ENCODE data around the gene MTF2. TPM values are rescaled to one million over a fixed set of nuclear protein-coding genes. Genes with fewer than 3 reads are reported as not detected.
"Not testable (repeated sequence)": the region's sequence is repeated elsewhere in the genome, so short reads cannot be mapped to it uniquely, and the experiment has no call there.

The MTF2 gene
- total RNA-seq, 4 donors from 2014 or later: 13.3 to 21.4 (median 17.8) TPM

DNA sequence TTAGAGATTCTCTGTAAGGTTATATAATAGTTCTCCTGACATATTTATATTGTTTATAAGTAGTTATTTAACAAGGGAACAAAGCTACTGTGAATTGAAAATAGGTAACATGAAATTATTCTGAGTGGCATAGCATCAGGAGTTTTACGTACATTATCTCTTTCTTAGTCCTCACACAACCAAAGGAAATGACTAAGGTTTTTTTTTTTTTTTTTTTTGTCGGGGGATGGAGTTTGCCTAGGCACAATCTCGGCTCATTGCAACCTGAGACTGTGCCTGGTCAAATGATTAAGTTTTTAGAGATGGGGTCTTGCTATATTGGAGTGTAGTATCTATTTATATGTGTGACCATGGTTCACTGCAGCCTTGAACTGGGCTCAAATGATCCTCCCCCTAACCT is 76.3 kb downstream of the MTF2 start:
- no peak overlapping the region for H3K4me3 ChIP-seq
- no peak for DNase-seq (ENCODE audit: low spot score in 2 of 2)
- H3K9me3 ChIP-seq: no peaks in the 10 kb centered on the region
- H3K36me3 ChIP-seq: peaks cover 0 to 89% (median 3%) of the 10 kb centered on the region in 3 donors
- TF ChIP-seq EP300 (IDR thresholded peaks at IDR 0.05) (no peak), POLR2A (IDR thresholded peaks at IDR 0.05) (no peak)
- TF ChIP-seq, protein P1, sequence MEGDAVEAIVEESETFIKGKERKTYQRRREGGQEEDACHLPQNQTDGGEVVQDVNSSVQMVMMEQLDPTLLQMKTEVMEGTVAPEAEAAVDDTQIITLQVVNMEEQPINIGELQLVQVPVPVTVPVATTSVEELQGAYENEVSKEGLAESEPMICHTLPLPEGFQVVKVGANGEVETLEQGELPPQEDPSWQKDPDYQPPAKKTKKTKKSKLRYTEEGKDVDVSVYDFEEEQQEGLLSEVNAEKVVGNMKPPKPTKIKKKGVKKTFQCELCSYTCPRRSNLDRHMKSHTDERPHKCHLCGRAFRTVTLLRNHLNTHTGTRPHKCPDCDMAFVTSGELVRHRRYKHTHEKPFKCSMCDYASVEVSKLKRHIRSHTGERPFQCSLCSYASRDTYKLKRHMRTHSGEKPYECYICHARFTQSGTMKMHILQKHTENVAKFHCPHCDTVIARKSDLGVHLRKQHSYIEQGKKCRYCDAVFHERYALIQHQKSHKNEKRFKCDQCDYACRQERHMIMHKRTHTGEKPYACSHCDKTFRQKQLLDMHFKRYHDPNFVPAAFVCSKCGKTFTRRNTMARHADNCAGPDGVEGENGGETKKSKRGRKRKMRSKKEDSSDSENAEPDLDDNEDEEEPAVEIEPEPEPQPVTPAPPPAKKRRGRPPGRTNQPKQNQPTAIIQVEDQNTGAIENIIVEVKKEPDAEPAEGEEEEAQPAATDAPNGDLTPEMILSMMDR (IDR thresholded peaks at IDR 0.05): no peak
- no peaks in the 10 kb centered on the region for H3K27me3 ChIP-seq
- WGBS, 2 donors: 78 to 87% methylated on average over 3 of the region's 3 CpGs
- H3K27ac ChIP-seq: no peak overlapping the region
- H3K4me1 ChIP-seq: no peaks in the 10 kb centered on the region

DNA sequence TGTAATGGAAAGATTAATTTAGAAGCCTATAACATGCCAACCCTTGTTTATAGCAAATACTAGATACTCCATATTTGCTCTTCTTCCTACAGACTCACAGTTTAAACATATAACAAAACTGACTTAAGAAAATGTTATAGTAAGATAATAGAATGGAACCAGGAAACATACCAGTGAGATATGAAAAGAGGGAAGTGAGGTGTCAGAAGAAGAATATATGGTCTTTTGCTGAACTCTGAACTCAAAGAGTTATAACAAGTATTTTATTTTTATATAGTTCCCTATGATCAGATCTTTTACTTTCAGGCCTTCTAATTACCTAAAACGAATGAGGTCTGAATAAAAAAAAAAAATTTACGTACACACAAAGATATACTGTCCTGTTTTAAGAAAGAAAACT is 80.3 kb downstream of the MTF2 start:
- Histone ChIP-seq H3K4me1 (no peaks in the 10 kb centered on the region), H3K36me3 (peaks cover 0 to 55% (median 3%) of the 10 kb centered on the region in 3 donors), H3K4me3 (no peak overlapping the region), H3K27me3 (no peaks in the 10 kb centered on the region), H3K27ac (no peak overlapping the region), H3K9me3 (no peaks in the 10 kb centered on the region)
- TF ChIP-seq, protein P1 (IDR thresholded peaks at IDR 0.05): no peak
- TF ChIP-seq POLR2A (IDR thresholded peaks at IDR 0.05) (no peak), EP300 (IDR thresholded peaks at IDR 0.05) (no peak)
- DNase-seq (ENCODE audit: low spot score in 2 of 2): no peak
- WGBS, 2 donors: 84 to 85% methylated on average over 2 of the region's 2 CpGs

DNA sequence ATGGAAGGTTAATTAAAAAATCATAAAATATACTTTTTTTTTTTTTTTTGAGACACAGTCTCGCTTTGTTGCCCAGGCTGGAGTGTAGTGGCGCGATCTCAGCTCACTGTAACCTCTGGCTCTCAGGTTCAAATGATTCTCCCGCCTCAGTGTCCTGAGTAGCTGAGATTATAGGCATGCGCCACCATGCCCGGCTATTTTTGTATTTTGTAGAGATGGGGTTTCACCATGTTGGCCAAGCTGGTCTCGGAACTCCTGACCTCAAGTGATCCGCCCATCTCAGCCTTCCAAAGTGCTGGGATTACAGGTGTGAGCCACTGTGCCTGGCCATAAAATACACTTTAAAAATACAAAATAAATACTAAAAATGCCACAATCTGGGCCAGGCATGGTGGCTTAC is 84.2 kb downstream of the MTF2 start:
- Histone ChIP-seq H3K9me3 (peaks cover 0 to 12% (median 5%) of the 10 kb centered on the region in 4 donors), H3K36me3 (peaks cover 0 to 18% (median 0%) of the 10 kb centered on the region in 3 donors)
- not testable (repeated sequence) for H3K4me3 ChIP-seq; DNase-seq (ENCODE audit: low spot score in 2 of 2); H3K27ac ChIP-seq; H3K27me3 ChIP-seq; H3K4me1 ChIP-seq
- WGBS, 2 donors: 95 to 97% methylated on average over 8 of the region's 8 CpGs

DNA sequence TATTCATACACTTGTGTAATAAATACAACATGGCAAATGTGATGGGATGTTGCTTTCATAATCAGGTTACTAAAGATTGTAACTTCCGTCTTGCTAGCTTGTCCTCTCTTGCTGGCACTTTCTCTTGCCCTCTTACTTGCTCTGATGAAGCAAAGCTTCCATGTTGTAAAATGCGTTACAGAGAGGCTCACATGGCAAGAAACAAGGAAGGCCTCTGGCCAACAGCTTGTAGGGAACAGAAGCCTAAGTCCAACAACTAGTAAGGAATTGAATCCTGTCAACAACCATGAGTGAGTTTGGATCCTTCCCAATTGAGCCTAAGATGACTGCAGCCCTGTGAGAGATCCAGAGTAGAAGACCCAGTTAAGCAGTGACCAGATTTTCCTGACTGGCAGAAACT is 85.7 kb downstream of the MTF2 start:
- Histone ChIP-seq H3K36me3 (peaks cover 0 to 10% (median 0%) of the 10 kb centered on the region in 3 donors), H3K27ac (no peak overlapping the region), H3K4me1 (no peaks in the 10 kb centered on the region), H3K27me3 (no peaks in the 10 kb centered on the region), H3K9me3 (peaks cover 0 to 12% (median 5%) of the 10 kb centered on the region in 4 donors), H3K4me3 (no peak overlapping the region)
- 90 to 93% methylated on average over 2 of the region's 2 CpGs for WGBS, 2 donors
- no peak for DNase-seq (ENCODE audit: low spot score in 2 of 2)
- no peak for TF ChIP-seq EP300 (IDR thresholded peaks at IDR 0.05)
- TF ChIP-seq POLR2A (IDR thresholded peaks at IDR 0.05): no peak
- TF ChIP-seq, protein P1 (IDR thresholded peaks at IDR 0.05): no peak

DNA sequence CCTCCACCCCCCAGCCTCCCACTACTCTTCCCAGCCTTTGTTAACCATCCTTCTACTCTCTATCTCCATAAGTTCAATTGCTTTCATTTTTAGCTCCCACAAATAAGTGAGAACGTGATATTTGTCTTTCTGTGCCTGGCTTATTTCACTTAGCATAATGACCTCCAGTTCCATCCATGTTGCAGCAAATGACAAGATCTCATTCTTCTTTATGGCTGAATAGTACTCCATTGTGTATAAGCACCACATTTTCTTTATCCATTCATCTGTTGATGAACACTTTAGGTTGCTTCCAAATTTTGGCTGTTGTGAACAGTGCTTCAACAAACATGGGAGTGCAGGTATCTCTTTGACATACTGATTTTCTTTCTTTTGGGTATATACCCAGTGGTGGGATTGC is 86.8 kb downstream of the MTF2 start:
- H3K4me3 ChIP-seq; H3K4me1 ChIP-seq; H3K27ac ChIP-seq; H3K27me3 ChIP-seq; DNase-seq (ENCODE audit: low spot score in 2 of 2): not testable (repeated sequence)
- Histone ChIP-seq H3K36me3 (peaks cover 0 to 16% (median 0%) of the 10 kb centered on the region in 3 donors), H3K9me3 (peaks cover 0 to 18% (median 5%) of the 10 kb centered on the region in 4 donors)
- 82 to 95% methylated on average over 1 of the region's 1 CpG for WGBS, 2 donors

- no peak for DNase-seq (ENCODE audit: low spot score in 2 of 2)
- peaks cover 0 to 17% (median 0%) of the 10 kb centered on the region in 3 donors for H3K36me3 ChIP-seq
- no peak overlapping the region for H3K27ac ChIP-seq
- H3K4me1 ChIP-seq: peaks cover 0 to 5% (median 0%) of the 10 kb centered on the region in 4 donors
- H3K9me3 ChIP-seq: peaks cover 0 to 18% (median 5%) of the 10 kb centered on the region in 4 donors
- no peak for TF ChIP-seq POLR2A (IDR thresholded peaks at IDR 0.05)
- TF ChIP-seq EP300 (IDR thresholded peaks at IDR 0.05): no peak
- TF ChIP-seq, protein P1 (IDR thresholded peaks at IDR 0.05): no peak
- no peaks in the 10 kb centered on the region for H3K27me3 ChIP-seq
- no peak overlapping the region for H3K4me3 ChIP-seq
These were observed 87.9 kb downstream of the MTF2 start for GRCh38 chr1:93167006-93167405.

- H3K4me3 ChIP-seq; H3K27ac ChIP-seq; H3K27me3 ChIP-seq; DNase-seq (ENCODE audit: low spot score in 2 of 2): not testable (repeated sequence)
- WGBS, 2 donors: 98% methylated on average over 17 to 31 of the region's 36 CpGs
- Histone ChIP-seq H3K4me1 (peaks cover 0 to 29% (median 3%) of the 10 kb centered on the region in 4 donors), H3K36me3 (peaks cover 0 to 24% (median 0%) of the 10 kb centered on the region in 3 donors), H3K9me3 (peaks cover 0 to 18% (median 5%) of the 10 kb centered on the region in 4 donors)
These were observed 91.1 kb downstream of the MTF2 start for GRCh38 chr1:93170141-93170678.

All from tibial nerve (tissue), 4 donors.